ENCODE results near the gene COQ8B. TPM values are rescaled to one million over a fixed set of nuclear protein-coding genes. Genes with fewer than 3 reads are reported as not detected.

COQ8B gene
- total RNA-seq, 1 donor from 2014 or later: 26.4 TPM

DNA sequence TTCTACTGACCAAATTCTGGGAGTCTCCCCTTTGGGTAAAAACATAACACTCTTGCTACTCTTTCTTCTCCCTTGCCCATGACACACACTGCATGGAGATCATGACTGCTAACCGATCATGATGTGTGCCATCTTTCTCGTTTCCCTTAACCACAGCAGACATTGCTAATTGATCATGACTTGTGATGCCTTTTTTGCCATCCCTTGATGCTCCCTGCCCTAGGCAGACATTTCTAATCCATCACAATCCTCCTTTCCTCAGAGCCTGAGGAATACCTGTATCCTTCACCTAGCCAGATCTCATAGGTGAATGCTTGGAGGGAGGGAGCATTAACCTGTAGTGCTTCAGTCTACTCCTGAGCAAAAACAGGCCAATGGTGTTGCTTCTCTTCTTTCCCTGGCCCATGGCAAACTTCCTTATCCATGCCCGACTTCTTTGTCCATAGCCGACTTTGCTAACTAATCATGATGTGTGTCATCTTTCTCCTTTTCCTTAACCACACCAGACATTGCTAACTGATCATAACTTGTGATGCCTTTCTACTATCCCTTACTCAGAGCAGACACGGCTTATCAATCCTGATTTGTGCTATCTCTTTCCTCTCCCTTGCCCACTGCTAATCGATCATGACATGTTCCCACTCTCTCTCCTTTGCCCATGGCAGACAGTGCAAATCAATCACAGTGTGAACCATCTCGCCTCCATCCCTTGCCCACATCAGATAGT lies 44.0 kb downstream of the COQ8B start:
- H3K27me3 Mint-ChIP-seq (ENCODE audit: unreplicated experiment): no peaks in the 10 kb centered on the region
- TF ChIP-seq, protein P1, sequence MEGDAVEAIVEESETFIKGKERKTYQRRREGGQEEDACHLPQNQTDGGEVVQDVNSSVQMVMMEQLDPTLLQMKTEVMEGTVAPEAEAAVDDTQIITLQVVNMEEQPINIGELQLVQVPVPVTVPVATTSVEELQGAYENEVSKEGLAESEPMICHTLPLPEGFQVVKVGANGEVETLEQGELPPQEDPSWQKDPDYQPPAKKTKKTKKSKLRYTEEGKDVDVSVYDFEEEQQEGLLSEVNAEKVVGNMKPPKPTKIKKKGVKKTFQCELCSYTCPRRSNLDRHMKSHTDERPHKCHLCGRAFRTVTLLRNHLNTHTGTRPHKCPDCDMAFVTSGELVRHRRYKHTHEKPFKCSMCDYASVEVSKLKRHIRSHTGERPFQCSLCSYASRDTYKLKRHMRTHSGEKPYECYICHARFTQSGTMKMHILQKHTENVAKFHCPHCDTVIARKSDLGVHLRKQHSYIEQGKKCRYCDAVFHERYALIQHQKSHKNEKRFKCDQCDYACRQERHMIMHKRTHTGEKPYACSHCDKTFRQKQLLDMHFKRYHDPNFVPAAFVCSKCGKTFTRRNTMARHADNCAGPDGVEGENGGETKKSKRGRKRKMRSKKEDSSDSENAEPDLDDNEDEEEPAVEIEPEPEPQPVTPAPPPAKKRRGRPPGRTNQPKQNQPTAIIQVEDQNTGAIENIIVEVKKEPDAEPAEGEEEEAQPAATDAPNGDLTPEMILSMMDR (IDR thresholded peaks at IDR 0.05; ENCODE audit: unreplicated experiment): no peak

GRCh38 chr19:40672038-40672437 lies 44.6 kb downstream of the COQ8B start:
- peaks cover 22% of the 10 kb centered on the region for H3K36me3 Mint-ChIP-seq (ENCODE audit: low read depth, unreplicated experiment)
- no peaks in the 10 kb centered on the region for H3K4me1 Mint-ChIP-seq (ENCODE audit: unreplicated experiment)
- no peaks in the 10 kb centered on the region for H3K27me3 Mint-ChIP-seq (ENCODE audit: unreplicated experiment)
- no peak overlapping the region for H3K4me3 Mint-ChIP-seq (ENCODE audit: unreplicated experiment)
- DNase-seq (ENCODE audit: low spot score): no peak
- H3K9me3 Mint-ChIP-seq (ENCODE audit: unreplicated experiment): no peaks in the 10 kb centered on the region
- H3K27ac Mint-ChIP-seq (ENCODE audit: unreplicated experiment): no peak overlapping the region
- TF ChIP-seq, protein P1 (IDR thresholded peaks at IDR 0.05; ENCODE audit: unreplicated experiment): no peak

More for the DNA sequence above, 44.0 kb downstream of the COQ8B start:
- no peak for DNase-seq (ENCODE audit: low spot score)
- Mint-ChIP-seq H3K36me3 (ENCODE audit: low read depth, unreplicated experiment) (peaks cover 22% of the 10 kb centered on the region), H3K4me3 (ENCODE audit: unreplicated experiment) (no peak overlapping the region), H3K4me1 (ENCODE audit: unreplicated experiment) (no peaks in the 10 kb centered on the region), H3K9me3 (ENCODE audit: unreplicated experiment) (no peaks in the 10 kb centered on the region), H3K27ac (ENCODE audit: unreplicated experiment) (no peak overlapping the region)

DNA sequence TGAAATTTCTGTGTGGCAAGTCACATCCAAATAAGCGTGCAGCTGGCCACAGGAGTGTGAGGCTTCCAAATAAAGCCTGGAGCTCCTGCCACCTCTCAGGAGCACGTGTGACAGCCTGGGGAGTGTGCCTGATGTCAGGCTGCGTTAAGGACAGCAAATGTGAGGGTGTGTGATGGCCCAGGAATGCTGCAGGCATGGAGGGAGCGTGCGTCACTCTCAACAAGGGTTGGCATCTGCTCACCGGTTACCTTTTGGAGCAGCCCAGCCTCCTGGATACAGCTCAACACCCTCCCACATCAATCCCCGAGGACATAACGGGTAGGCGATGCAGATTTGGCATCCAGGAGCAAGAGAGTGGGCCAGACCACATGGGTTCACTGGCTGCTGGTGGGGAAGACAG lies 45.3 kb downstream of the COQ8B start:
- TF ChIP-seq, protein P1 (IDR thresholded peaks at IDR 0.05; ENCODE audit: unreplicated experiment): no peak
- Mint-ChIP-seq H3K27me3 (ENCODE audit: unreplicated experiment) (peaks cover 3% of the 10 kb centered on the region), H3K9me3 (ENCODE audit: unreplicated experiment) (no peaks in the 10 kb centered on the region), H3K27ac (ENCODE audit: unreplicated experiment) (no peak overlapping the region), H3K36me3 (ENCODE audit: low read depth, unreplicated experiment) (peaks cover 22% of the 10 kb centered on the region), H3K4me3 (ENCODE audit: unreplicated experiment) (peak overlapping the region; percentile 38), H3K4me1 (ENCODE audit: unreplicated experiment) (no peaks in the 10 kb centered on the region)
- DNase-seq (ENCODE audit: low spot score): no peak

DNA sequence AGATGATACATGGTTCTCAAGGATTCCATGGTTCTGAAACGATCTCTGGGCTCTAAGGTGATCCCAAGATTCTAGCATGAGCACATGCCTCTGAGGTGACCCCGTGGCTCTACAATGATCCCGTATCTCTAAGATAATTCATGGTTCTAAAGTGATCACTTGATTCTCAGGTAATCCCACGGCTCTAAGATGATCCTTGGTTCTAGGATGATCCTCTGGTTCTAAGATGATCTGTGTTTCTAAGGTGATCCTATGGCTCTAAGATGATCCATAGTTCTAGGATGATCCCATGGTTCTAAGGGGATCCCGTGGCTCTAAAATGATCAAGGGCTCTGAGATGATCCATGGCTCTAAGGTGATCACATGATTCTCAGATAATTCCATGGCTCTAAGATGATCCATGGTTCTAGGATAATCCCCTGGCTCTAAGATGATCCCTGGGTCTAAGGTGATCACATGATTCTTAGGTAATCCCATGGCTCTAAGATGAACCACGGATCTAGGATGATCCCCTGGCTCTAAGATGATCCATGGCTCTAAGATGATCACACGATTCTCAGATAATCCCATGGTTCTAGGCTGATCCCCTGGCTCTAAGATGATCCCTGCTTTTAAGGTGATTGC lies 47.6 kb downstream of the COQ8B start:
- Mint-ChIP-seq H3K27me3 (ENCODE audit: unreplicated experiment) (peaks cover 6% of the 10 kb centered on the region), H3K4me1 (ENCODE audit: unreplicated experiment) (no peaks in the 10 kb centered on the region), H3K36me3 (ENCODE audit: low read depth, unreplicated experiment) (peaks cover 22% of the 10 kb centered on the region)

More for the DNA sequence above, 47.6 kb downstream of the COQ8B start:
- DNase-seq (ENCODE audit: low spot score): no peak
- no peak overlapping the region for H3K27ac Mint-ChIP-seq (ENCODE audit: unreplicated experiment)
- no peaks in the 10 kb centered on the region for H3K9me3 Mint-ChIP-seq (ENCODE audit: unreplicated experiment)
- TF ChIP-seq, protein P1 (IDR thresholded peaks at IDR 0.05; ENCODE audit: unreplicated experiment): no peak
- H3K4me3 Mint-ChIP-seq (ENCODE audit: unreplicated experiment): no peak overlapping the region
